MV-4-11 (cell line): ENCODE measurements around the gene INPP5E.

ENCODE experiments used
- DNase-seq: peaks from one replicate; lab custom pipeline; 2025; lab: John Stamatoyannopoulos, UW

Gene INPP5E

GRCh38 chr9:136385015-136385414, 54.6 kb downstream of the INPP5E start:
- DNase-seq, result peak; percentile 84

DNA sequence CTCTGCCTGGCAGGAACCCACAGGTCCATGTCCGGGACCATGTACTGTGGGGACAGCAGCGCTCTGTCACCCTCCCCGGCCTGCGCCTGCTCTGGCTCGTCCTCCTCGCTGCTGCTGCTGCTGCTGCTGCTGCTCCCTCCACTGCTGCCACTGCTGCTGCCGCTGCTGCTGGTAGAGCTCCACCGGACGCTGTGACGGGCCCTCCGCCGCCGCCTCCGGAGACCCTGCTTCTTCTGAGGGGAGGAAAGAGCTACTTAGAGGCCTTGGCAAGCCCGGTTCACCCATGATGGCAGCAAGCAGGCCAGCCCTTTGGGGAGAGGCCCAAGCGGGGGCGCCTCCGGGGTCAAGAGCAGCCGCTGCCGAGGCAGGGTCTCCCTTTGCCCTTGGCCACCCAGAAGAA, 56.2 kb downstream of the INPP5E start:
- no peak for DNase-seq

GRCh38 chr9:136381966-136382513, 57.6 kb downstream of the INPP5E start:
- DNase-seq, result no peak

DNA sequence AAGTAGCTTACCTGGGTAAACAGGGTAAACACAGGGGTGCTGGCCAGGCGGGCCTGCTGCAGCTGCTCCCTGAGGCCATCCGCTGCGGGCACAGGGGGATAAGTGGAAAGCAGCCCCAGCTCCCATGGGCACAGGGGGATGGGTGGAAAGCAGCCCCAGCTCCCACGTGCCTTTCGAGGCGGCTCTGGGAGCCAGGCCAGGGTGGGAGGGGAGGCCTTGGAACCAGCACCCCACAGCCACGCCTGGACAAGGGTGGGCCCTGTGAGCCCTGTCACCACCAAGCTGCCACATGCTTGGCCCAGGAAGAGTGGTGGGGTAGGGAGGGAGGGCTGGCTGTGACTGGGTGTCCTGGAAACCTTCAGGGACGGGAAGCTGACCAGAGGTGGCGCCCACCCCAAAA, 58.3 kb downstream of the INPP5E start:
- no peak for DNase-seq

GRCh38 chr9:136380381-136380780, 59.3 kb downstream of the INPP5E start:
- no peak for DNase-seq

GRCh38 chr9:136379891-136380290, 59.8 kb downstream of the INPP5E start:
- DNase-seq, result no peak

GRCh38 chr9:136379401-136379800, 60.2 kb downstream of the INPP5E start:
- no peak for DNase-seq

- no peak for DNase-seq
Observed at GRCh38 chr9:136379003-136379287, 60.7 kb downstream of the INPP5E start.
